Activated T-helper 1 cell treated with anti-CD3 and anti-CD28 coated beads, Interleukin-2, amount 50 U/mL, for 16 hours (primary cell): ENCODE results near the gene C13orf46.

Experiments
- DNase-seq, 2 donors: peaks; one replicate each; pipeline ENCODE4 v3.0.0-alpha.2; 2020; ENCODE audit warnings: low read depth in 1 of 2, low spot score in 1 of 2

C13orf46 gene

GRCh38 chr13:114010401-114011101 is 36.7 kb upstream of the C13orf46 start:
- DNase-seq, result no peak

GRCh38 chr13:114009590-114010400 is 35.9 kb upstream of the C13orf46 start:
- no peak for DNase-seq

- DNase-seq, result no peak
These were observed 35.2 kb upstream of the C13orf46 start for GRCh38 chr13:114008964-114009589.

GRCh38 chr13:114007566-114007965 is 33.7 kb upstream of the C13orf46 start:
- no peak for DNase-seq

- no peak for DNase-seq
These were observed 31.4 kb upstream of the C13orf46 start for GRCh38 chr13:114005206-114005724.

GRCh38 chr13:114004420-114005205 is 30.7 kb upstream of the C13orf46 start:
- DNase-seq, result no peak

- no peak for DNase-seq
These were observed 29.0 kb upstream of the C13orf46 start for GRCh38 chr13:114002771-114003321.

- DNase-seq, result no peak
These were observed 28.2 kb upstream of the C13orf46 start for GRCh38 chr13:114002009-114002544.

- no peak for DNase-seq
These were observed 27.6 kb upstream of the C13orf46 start for GRCh38 chr13:114001331-114002008.

GRCh38 chr13:114000151-114001040 is 26.5 kb upstream of the C13orf46 start:
- no peak for DNase-seq

- no peak for DNase-seq
These were observed 25.7 kb upstream of the C13orf46 start for GRCh38 chr13:113999618-113999910.

GRCh38 chr13:113998781-113999617 is 25.1 kb upstream of the C13orf46 start:
- DNase-seq, result no peak

- DNase-seq, result no peak
These were observed 24.2 kb upstream of the C13orf46 start for GRCh38 chr13:113997845-113998751.

GRCh38 chr13:113996912-113997745 is 23.3 kb upstream of the C13orf46 start:
- no peak for DNase-seq

GRCh38 chr13:113996081-113996911 is 22.4 kb upstream of the C13orf46 start:
- DNase-seq, result no peak
